ENCODE measurements around the gene LENEP.

LENEP gene, protein sequence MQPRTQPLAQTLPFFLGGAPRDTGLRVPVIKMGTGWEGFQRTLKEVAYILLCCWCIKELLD

GRCh38 chr1:154993572-154994268 is at the start of gene LENEP:
LENEP (plus strand) TSS chr1:154993586; CDS start chr1:154993608, 22 bp downstream.
- DNase-seq (ENCODE audit: low read depth): no peak

DNA sequence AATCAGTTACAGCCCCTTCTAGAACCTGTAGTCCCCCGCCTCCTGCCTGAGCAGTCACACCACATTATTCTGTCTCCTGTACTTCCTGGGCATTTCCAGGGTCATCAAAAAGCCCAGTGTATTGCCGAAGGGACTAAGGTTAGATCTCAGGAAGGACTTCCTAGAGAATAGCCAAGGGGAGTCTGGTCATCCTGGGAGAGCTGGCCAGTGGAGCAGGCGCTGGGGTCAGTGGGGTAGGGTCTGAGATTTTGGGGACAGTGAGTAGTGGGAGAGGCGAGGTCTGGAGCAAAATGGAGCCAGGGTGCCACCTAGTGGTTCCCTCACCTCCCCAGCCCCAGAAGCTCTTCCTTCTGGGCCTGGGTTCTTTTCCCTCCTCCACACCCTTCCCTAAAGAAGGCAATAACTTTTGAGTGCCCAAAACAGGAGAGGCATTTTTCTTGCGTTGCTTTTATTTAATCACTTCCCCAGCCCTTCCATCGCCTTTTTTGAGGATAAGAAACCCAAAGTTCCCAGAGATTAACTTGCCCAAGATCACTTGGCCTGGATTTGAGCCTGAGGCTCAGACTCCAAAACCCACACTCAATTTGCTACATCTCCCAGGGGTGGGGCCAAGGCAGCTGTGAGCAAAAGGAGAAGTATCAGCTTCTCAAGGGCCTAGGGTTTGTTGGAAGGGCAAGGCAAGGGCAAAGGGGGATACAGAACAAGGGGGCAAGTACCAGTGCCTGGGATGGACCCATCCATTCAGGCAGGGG is 49.6 kb upstream of the LENEP start:
- DNase-seq (ENCODE audit: low read depth): no peak

DNA sequence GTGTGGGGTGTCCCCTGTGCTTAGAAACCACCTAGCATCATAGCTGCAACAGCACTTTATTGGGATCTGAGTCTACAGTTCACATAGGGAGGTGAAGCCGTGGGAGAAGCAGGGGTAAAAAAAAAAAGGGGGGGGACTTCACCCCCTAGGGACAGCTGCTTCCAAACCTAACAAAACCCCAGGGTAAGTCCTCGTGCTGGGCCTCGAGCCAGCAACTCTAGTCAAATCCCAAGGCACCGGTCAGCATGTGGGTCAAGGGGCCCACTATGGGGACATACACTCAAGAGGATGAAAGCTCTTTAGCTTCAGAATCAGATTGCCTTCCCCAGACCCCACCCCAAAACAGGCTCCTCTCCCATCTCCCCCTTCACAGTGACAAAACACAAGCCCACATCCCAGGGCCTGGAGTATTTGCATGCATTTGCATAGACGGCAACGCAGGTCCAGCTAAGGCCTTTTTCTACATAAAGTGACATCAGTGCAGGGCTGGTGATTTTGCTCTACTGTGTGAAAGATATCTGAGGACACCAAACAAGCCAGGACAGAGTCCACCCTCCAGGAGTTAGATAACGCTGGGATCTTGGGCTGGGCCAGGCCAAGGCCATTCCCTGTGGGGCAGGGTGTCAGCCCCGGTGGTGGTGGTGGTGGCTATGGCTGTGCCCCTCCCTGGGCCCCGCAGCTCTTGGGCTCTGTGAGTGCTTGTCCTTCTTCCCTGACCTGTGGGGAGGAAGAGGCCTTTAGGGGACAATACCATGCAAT is 48.8 kb upstream of the LENEP start:
- DNase-seq (ENCODE audit: low read depth): no peak

DNA sequence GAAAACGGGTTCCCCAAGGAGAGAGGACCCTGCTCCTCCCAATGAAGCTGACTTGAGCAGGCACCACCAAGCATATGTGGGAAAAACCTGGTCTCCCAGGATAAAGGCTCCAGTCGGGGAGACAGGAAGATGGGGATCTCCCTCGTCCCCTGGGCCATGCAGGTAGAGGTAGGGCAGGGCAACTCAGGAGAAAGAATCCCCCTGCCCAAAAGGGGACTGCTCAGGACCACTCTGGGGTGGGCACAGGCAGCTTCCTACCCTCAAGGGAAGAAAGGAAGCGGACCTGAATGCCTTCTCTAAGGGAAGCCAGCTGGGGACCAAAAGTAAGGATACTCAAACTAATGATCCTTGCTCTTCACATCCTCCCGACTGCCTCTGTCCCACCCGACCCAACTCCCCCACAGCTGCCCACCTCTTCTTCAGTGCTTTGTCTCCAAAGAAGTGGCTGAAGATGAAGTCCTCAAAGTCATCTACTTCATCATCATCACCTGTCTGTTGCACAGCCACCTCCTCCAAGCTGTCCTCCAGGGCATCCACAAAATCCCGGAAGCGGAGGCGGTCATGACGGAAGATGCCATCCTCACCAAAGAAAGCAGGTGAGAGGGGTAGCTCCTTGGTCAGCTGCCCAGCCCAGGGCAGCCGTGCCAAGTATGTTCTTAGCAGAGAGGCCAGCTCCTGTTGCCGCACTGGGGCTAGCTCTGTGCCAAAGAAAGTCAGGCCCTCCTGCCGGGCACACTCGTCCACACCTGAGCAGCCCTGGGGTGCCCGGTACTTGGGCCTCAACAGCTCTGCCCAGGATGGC is 48.0 kb upstream of the LENEP start:
- DNase-seq (ENCODE audit: low read depth): no peak

DNA sequence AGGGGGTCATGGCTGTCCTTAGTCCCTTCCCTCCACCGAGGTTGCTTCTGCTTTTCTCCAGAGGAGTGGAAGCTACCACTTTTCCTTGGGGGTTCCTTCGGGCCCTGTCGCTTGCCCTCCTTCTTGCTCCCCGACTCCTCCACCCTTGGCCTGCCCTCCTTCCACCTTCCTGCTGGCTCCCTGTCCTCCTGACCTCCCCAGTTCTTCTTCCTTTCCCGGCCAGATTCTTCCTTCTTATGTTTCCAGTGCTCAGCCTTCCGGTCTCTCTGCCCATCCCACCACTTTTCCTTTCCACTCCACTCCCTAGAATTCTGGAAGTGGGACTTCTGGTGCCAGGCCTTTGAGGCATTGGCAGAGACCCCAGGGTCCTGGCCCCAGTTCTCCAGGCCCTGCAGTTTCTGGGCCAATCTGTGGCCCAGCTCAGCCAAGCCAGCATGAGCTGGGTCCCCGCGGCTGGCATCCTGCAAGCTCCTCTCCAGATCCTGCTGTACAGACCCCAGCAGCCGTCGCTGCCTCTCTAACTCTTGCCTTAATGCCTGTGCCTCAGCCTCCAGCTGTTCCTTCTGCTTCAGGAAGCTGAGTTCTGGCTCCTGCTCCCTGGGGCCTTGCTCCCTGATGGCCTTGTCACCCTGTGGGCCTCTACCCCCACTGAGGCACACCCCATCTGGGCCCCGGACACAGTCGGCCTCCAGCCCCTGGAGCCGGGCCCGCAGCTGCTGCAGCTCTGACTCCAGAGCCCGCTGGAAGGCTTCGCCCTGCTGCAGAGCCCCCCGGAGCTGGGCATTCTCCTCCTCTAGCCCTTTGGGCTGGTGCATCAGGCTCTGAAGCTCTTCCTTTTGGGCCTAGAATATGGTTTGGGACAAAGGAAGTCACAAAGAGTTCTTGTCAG is 47.2 kb upstream of the LENEP start:
- no peak for DNase-seq (ENCODE audit: low read depth)

GRCh38 chr1:154948079-154948478 is 45.3 kb upstream of the LENEP start:
- no peak for DNase-seq (ENCODE audit: low read depth)

DNA sequence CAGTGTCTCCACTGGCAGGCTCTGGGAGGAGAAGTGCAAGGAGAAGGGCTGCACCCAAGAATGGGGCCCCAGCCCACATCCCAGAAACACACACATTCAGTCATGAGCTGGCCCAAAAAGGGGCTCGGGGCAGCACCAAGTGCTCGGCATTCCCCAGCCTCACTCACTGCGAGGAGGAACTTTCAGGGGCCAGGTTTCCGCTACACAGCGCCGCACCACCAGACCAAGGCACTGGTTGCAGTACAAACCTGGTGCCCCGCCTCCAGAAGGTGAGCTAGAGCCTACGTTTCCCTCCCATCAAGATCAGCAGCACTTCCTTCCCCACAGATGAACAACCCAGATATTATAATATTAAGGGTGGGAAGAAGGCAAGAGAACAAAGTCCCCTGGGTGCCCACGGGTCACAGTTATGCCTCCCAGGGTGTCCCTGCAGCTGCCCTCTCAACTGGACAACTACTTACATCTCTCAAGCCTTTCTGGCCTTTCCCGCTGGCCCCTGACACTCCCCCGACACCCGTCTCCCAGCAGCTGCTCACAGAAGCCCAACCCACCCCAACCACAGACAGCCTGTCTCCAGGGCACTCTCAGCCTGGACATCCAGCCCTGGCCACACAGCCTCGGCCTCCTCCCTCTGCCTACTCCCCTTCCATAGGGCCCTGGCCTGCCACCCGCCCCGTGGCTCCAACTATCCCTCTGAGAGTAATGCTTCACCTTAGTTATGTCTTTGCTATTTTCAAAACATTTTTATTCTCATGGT is 41.3 kb upstream of the LENEP start:
- no peak for DNase-seq (ENCODE audit: low read depth)

- no peak for DNase-seq (ENCODE audit: low read depth)
These were observed 40.7 kb upstream of the LENEP start for GRCh38 chr1:154952664-154953063.

- DNase-seq (ENCODE audit: low read depth): no peak
These were observed 39.8 kb upstream of the LENEP start for GRCh38 chr1:154953611-154954038.

DNA sequence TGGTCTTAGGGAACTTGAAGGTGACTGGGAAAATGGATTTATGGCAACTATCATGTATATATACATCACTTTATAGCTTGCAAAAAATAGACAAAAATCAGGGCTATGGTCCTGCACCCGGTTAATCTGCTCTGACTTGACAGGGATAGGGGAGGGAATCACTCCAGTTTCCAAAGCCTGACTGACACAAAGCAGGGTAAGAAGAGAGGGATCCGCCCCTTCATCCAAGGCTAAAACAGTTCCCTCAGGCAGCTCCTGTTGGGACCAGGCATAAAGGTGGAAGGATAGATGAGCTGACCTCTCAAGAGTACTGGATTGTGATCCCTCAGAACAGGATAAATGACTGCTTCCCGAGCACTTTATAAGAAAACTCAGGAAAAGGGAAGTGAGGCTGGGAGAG is 38.8 kb upstream of the LENEP start:
- no peak for DNase-seq (ENCODE audit: low read depth)

- peak; percentile 59 for DNase-seq (ENCODE audit: low read depth)
These were observed 38.2 kb upstream of the LENEP start for GRCh38 chr1:154955039-154955717.

GRCh38 chr1:154955718-154956543 is 37.5 kb upstream of the LENEP start, which contains the start of gene PBXIP1:
PBXIP1 (minus strand) TSS chr1:154956099; CDS start chr1:154953721, 2,378 bp downstream.
- DNase-seq (ENCODE audit: low read depth): peak; percentile 69

DNA sequence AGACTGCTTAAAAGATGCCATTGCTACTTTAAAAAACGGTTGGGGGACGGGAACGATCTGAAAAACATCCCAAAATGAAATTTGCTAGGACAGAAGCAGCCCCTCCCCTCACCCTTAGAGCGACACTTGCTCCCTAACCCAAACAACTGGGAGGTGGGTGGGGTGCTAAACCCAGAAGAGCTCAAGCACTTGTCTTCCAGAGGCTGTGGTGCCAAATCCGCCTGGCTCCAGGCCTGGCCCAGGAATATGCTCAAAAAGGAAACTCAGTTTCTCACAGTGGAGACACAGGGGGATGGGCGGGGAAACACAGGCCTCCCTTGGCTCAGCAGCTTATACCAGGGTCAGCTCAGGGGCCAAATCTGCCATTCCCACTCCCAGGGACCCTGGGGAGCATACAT is 36.8 kb upstream of the LENEP start:
- DNase-seq (ENCODE audit: low read depth): no peak

GRCh38 chr1:154957091-154957657 is 36.2 kb upstream of the LENEP start:
- DNase-seq (ENCODE audit: low read depth): no peak

DNA sequence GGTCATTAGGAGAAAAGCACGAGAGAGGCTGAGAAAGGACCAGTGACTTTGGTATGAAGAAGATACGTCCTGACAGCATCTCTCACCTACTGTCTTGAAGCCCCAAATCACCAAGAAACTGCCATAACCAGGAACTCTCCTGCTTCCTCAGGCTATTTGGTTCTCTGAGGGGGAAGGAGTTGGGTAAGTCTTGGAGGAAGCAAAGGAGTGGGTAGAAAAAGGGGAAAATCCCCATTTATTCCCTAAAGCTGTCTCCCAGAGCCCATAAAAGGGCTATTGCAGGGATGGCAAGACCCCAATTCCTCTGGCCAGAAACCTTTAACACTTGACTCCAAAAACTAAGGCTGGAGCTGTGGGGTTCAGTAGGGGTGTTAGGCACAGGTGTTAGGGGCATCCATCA is 35.4 kb upstream of the LENEP start:
- no peak for DNase-seq (ENCODE audit: low read depth)

DNA sequence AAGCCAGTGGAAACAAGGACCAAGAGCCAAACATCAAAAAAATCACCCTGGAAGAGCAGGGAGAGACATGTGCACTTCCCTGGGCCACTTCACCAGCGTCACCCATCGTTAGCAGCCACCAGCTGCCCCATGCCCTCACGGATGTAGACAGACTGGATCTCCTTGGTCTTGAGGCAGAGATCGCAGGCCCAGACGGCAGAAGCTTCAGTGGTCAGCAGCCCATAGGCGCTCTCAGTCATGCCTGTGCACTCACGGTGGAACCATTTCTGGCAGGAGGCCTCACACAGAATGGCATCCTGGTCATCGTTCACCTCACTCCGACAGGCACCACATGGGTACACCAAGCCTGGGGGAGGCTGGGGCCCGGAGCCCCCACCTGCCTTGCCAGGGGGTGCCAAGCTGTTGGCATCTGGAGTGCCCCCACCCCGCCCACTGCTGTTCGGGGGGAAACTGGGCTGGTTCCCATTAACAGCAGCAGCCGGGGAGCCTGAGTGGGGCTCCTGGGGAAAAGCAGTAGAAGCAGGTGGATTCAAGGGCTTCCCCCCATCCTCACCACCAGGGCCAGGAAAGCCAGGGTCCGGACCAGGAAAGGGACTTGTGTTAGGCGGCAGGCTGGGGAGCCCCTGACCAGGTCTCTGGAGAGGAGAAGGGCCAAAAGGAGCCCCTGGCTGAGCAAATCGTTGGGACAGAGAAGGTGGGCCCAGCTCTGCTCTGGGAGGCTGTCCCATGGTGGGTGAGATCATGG is 34.5 kb upstream of the LENEP start:
- DNase-seq (ENCODE audit: low read depth): no peak

GRCh38 chr1:154959426-154959780 is 34.0 kb upstream of the LENEP start:
- no peak for DNase-seq (ENCODE audit: low read depth)
